IPS-NIHi11 (cell line): ENCODE data around the gene MOGAT1.
"Not testable (repeated sequence)": the region's sequence is repeated elsewhere in the genome, so short reads cannot be mapped to it uniquely, and the experiment has no call there.

Source experiments
- DNase-seq: peaks from one replicate; pipeline ENCODE4 v3.0.0; 2012; ENCODE audit warnings: mixed read lengths, low spot score

The MOGAT1 gene

GRCh38 chr2:222710736-222711135 is 39.3 kb downstream of the MOGAT1 start:
- no peak for DNase-seq

GRCh38 chr2:222711315-222711940 is 40.0 kb downstream of the MOGAT1 start:
- no peak for DNase-seq

GRCh38 chr2:222713002-222713401 is 41.5 kb downstream of the MOGAT1 start:
- DNase-seq = no peak

GRCh38 chr2:222714361-222715241 is 43.1 kb downstream of the MOGAT1 start:
- no peak for DNase-seq

- no peak for DNase-seq
These were observed 44.3 kb downstream of the MOGAT1 start for GRCh38 chr2:222715742-222716141.

- not testable (repeated sequence) for DNase-seq
These were observed 48.3 kb downstream of the MOGAT1 start for GRCh38 chr2:222719787-222720186.

- not testable (repeated sequence) for DNase-seq
These were observed 50.1 kb downstream of the MOGAT1 start for GRCh38 chr2:222721597-222721996.

GRCh38 chr2:222722327-222722946 is 51.0 kb downstream of the MOGAT1 start:
- DNase-seq = no peak

GRCh38 chr2:222724208-222724607 is 52.8 kb downstream of the MOGAT1 start:
- no peak for DNase-seq

GRCh38 chr2:222728621-222729020 is 57.2 kb downstream of the MOGAT1 start:
- no peak for DNase-seq

- DNase-seq = no peak
These were observed 59.0 kb downstream of the MOGAT1 start for GRCh38 chr2:222730366-222730999.

GRCh38 chr2:222731201-222731621 is 59.8 kb downstream of the MOGAT1 start:
- DNase-seq = no peak

- DNase-seq = no peak
These were observed 61.2 kb downstream of the MOGAT1 start for GRCh38 chr2:222732489-222733178.

- DNase-seq = no peak
These were observed 62.0 kb downstream of the MOGAT1 start for GRCh38 chr2:222733470-222733845.

- no peak for DNase-seq
These were observed 62.6 kb downstream of the MOGAT1 start for GRCh38 chr2:222733846-222734702.

GRCh38 chr2:222734703-222735014 is 63.2 kb downstream of the MOGAT1 start:
- DNase-seq = no peak

- DNase-seq = no peak
These were observed 64.8 kb downstream of the MOGAT1 start for GRCh38 chr2:222736301-222736700.

- DNase-seq = no peak
These were observed 65.5 kb downstream of the MOGAT1 start for GRCh38 chr2:222736924-222737323.

GRCh38 chr2:222738312-222738711 is 66.9 kb downstream of the MOGAT1 start:
- DNase-seq = no peak

- DNase-seq = no peak
These were observed 67.4 kb downstream of the MOGAT1 start for GRCh38 chr2:222738809-222739208.

- DNase-seq = no peak
These were observed 68.5 kb downstream of the MOGAT1 start for GRCh38 chr2:222739939-222740338.
